Adrenal gland (tissue), 5 donors: Measurements from ENCODE around the gene MBNL3.

Experiments
- CTCF ChIP-seq, 6 experiments: fragments of 450-650 bp in 4 of 6; fragments of 200-600 bp in 2 of 6; sonication (generic) in 1 of 6; IDR thresholded peaks; 1 replicate in 5 of 6; 2 replicates in 1 of 6; pipeline versions ENCODE4 v1.5.1 to v1.8.0; 2016 to 2021; ENCODE audit warnings: antibody characterized with exemption in 6 of 6, mild to moderate bottlenecking in 2 of 6, moderate library complexity in 1 of 6
- POLR2A ChIP-seq, 2 donors: fragments of 450-650 bp; IDR thresholded peaks; one replicate each; pipeline ENCODE4 v1.6.1; 2017; ENCODE audit warnings: antibody characterized with exemption in 2 of 2, mild to moderate bottlenecking in 2 of 2, moderate library complexity in 1 of 2
- donor health status: DM: no; HTN: no; CAD: no.

GRCh38 chrX:132483488-132483887, 5.3 kb downstream of the MBNL3 start:
- TF ChIP-seq CTCF (IDR thresholded peaks at IDR 0.05) = no peak
- TF ChIP-seq POLR2A (IDR thresholded peaks at IDR 0.05) = no peak
